GM12874 (cell line): Measurements from ENCODE around the gene GRM3.

Experiments
- TF ChIP-seq, protein P1 (sequence below): IDR thresholded peaks from 2 replicates; pipeline ENCODE4 v1.5.1; 2011; ENCODE audit warnings: low read depth, mild to moderate bottlenecking, control low read depth, low read length, moderate library complexity; ENCODE audit not compliant: insufficient read depth

Gene GRM3

DNA sequence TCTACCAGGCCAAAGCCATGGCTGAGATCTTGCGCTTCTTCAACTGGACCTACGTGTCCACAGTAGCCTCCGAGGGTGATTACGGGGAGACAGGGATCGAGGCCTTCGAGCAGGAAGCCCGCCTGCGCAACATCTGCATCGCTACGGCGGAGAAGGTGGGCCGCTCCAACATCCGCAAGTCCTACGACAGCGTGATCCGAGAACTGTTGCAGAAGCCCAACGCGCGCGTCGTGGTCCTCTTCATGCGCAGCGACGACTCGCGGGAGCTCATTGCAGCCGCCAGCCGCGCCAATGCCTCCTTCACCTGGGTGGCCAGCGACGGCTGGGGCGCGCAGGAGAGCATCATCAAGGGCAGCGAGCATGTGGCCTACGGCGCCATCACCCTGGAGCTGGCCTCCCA, 142.7 kb downstream of the GRM3 start:
- TF ChIP-seq, protein P1, sequence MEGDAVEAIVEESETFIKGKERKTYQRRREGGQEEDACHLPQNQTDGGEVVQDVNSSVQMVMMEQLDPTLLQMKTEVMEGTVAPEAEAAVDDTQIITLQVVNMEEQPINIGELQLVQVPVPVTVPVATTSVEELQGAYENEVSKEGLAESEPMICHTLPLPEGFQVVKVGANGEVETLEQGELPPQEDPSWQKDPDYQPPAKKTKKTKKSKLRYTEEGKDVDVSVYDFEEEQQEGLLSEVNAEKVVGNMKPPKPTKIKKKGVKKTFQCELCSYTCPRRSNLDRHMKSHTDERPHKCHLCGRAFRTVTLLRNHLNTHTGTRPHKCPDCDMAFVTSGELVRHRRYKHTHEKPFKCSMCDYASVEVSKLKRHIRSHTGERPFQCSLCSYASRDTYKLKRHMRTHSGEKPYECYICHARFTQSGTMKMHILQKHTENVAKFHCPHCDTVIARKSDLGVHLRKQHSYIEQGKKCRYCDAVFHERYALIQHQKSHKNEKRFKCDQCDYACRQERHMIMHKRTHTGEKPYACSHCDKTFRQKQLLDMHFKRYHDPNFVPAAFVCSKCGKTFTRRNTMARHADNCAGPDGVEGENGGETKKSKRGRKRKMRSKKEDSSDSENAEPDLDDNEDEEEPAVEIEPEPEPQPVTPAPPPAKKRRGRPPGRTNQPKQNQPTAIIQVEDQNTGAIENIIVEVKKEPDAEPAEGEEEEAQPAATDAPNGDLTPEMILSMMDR = no peak

- TF ChIP-seq, protein P1 = no peak
Measured at GRCh38 chr7:86788948-86789347, 145.2 kb downstream of the GRM3 start.

DNA sequence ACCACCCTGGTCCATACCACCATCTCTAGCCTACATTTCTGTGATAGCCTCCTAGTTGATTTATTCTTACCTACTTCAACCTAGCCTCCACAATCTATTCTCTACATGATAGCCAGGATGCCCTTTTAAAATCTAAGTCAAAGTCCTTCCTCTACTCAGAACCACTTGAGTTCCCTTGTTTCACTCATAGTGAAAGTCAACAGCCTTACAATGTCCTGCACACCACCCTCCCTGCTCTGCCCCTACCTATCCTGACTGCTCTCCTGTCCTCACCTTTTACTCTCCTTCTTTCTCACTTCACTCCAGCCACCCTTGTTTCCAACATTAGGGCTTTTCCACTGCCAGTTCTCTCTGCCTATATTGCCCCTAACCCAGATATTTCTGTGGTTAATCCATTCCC, 146.7 kb downstream of the GRM3 start:
- TF ChIP-seq, protein P1 = no peak

GRCh38 chr7:86792260-86792659, 148.6 kb downstream of the GRM3 start:
- TF ChIP-seq, protein P1 = no peak

- TF ChIP-seq, protein P1 = no peak
Measured at GRCh38 chr7:86793136-86793535, 149.4 kb downstream of the GRM3 start.

DNA sequence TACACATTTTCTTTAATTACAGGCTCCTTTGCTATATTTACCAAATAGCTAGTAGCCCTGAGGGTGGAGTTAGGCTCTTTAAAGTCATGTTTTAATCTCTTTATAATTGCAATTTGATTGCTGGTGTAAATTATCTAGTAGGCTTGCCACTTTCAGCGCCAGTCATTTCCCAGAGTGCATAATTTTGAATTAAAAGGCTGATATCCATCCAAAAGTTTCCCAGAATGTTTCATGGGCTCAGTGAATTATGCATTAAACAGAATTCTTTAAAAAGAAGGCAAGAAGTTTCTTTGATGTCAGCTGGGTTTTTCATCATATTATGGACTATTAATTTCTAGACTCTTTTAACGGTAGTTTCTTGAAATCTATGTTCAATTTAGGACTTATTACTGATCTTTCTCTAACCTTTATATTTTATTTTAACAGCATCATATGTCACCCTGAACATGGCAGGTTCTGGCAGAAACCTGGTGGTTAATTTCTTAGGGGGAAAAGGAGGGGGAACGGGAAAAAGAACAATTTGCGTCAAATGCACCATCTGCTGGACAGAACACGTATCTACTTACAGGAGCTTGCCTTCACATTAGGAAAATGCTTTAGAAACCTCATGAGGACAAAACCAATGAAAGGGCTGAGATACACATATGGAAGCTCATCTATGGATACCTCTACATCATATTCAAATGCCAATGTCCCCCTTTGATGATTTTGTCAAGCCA, 171.1 kb downstream of the GRM3 start:
- TF ChIP-seq, protein P1 = peak; percentile 34; the same call in 1 of the 2 replicates

GRCh38 chr7:86815556-86815955, 171.8 kb downstream of the GRM3 start:
- TF ChIP-seq, protein P1 = no peak
